ENCODE data around the gene HOXA9.

HOXA9 gene

DNA sequence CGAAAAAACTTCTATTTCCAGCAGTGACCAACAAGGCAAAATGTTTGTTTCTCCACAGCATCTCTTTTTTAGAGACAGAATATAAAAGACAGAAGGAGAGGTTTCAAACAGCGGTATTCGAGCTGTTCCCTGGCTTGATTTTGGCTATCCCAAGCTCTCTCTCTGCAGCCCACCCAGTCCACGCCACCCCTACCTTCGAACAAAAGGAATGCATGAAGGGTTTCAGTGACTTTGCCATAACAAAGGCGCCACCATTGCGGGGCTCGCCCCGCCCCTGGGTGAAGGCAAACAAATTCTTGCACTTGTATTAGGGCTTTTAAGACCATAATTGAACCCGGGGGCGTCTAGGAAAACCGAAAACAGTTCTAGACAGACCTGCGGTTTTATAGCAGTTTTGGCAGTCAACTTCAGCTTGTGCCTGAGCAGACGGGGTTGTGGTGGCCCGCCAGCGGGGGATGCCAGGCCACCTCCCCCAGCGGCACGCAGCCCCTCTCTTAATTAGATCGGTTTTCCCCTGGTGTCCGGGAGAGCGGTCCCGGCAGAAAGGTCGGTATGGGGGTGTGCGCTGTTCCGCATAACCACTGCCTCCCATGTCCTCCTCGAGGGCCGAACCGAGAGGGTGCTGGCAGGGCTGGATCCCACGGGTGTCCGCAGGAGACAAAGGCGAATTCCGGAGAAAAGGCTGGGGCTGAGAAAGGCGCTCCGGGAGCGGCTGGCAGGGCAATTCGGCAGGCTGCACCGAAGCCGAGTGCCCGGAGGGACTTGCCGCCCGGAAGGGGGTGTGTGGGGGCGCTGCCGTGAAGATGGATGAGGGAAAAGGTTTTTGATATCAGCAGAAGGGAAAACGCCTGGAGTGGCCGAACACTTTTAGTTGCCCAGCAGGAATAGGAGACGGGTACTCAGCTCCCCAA is 22.4 kb upstream of the HOXA9 start:
- no peak for DNase-seq

DNA sequence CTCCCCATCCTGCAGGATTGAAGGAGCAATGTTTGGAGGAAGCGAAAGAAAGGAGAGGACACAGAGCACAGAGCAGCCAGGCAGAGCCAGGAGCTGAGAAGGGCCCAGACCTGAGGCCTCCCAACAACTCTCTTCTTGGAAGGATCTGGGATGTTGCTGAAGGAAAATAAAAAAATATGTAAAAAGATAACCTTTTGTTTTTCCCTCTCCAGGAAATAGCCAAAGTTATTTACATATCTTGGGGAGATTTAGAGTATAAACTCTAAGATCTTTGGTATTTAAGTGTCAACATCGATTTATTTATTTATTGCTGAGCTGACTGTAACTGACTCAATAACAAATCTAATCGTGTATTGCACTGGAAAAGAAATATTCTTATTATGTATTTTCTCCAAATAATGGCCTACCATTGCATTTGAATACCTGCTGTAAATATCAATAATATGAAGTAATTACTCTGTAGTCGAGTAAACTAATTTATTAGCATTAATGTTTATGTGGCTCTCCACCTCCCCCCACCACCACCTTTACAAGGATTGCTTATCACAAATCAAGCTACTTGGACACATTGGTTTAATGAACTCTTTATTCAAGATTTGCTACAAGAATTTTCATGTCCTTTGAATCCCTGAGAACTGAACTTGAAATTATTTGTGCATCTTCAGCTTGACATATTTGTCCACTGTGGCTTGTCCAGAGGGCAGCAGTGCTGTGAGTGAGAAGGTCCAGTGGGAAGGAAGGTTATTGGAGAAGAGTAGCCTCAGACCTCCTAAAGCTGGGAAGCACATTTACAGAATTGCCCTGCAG is 21.5 kb upstream of the HOXA9 start:
- no peak for DNase-seq

DNA sequence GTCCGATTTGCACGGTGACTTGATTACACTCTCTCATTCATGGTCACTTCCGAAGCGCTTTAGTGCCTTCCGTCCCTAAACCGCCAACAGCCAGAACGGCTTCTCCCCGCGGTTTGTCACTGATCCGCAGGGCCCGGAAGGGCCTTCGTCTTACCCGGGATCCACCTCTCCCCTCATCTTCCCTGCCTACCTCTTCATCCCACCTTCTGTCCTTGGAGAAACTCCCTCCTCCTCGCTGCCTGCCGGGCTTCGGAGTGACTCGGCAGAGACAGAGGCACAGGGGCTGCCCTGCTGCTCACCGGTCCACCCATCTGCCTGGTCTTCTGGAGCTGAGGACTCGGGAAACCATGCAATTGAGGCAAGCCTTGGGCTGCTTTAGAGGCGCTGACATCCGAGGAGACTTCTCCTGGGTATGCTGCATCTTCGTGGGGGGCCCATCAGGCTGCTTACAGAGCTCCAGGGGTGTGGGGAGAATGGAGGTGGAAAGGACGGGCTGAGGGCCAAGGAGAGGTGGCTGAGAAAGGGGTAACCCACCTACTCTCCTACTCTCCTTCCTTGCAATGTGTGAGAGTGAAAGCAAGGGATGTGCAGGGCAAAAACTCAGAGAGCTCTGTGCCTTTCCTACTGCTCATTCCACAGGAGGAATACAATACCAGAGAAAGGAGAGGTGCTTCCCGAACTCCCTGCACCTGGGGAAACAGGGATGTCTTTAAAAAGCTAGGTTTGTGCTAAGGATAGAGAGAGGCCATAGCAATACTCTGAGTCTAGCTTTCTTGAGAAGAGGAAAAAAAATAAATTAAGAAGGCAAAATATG is 20.7 kb upstream of the HOXA9 start:
- no peak for DNase-seq

DNA sequence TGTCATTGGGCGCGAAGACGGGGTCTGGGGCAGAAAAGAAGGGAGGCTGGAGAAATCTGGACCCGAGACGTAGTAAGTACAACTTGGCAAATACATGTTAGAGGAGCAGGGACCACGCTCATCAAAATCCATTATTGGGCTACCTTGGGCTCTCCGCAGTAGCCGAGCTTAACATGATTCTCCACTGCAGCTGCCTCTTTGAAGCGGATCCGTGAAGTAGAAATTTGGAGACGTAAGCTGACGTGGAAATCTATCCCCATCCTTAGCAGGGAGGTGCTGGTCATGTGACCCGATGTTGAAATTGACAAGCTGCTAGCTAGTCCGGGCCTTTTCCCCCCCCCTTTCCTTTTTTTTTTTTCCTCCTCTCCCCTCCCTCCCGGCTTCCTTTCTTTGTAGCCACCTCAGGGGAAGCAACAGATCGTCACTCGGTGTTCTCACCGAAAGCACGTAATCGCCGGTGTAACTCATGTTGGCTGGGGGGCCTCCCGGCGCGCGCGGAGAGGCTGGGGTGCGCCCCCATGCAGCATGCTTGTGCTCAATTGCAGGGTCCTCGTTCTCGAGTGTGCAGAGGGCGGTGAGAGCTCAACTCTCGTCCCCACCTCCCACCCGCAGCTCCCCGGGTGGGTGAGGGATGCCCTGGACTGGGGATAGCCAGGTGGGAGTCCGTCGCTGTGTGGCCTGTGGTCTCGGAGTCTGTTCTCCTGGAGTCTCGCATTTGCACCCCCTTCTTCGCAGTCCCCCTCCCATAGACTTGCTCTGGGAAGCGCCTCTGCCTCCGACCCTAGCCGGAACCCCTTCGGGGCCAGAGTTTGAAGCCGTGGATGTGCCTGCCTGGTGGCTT is 19.9 kb upstream of the HOXA9 start, which contains the start of gene HOXA11:
HOXA11 (minus strand) TSS at position 220 of the 841 bp plus-strand sequence; CDS start at position 132, 88 bp downstream.
- DNase-seq = peak; percentile 74

DNA sequence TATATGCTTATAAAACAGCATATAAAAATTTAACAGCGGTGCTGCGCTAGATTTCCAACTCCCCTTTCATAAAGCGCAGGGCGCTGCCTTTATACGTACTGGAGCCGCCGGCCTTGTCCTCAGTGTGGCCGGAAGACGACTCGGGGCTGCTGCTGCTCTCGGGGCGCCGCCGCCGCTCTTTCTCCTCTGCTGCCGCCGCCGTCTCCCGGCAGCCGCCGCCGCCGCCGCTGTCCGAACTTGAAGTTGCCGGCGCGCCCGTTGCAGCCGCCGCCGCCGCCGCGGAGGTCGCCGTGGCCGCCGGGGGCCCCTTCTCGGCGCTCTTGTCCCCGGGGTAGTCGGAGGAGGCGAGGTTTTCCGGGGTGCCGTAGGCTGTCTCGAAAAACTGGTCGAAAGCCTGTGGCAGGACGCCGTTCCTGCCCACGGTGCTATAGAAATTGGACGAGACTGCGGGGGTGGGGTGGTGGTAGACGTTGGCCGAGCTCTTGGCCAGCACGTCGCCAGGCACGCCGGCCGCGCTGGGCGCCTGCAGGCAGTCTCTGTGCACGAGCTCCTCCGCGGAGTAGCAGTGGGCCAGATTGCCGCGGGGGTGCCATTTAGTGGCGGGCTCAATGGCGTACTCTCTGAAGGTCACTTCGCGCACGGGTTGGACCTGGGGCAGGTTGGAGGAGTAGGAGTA is 19.1 kb upstream of the HOXA9 start:
- DNase-seq = peak; percentile 48

DNA sequence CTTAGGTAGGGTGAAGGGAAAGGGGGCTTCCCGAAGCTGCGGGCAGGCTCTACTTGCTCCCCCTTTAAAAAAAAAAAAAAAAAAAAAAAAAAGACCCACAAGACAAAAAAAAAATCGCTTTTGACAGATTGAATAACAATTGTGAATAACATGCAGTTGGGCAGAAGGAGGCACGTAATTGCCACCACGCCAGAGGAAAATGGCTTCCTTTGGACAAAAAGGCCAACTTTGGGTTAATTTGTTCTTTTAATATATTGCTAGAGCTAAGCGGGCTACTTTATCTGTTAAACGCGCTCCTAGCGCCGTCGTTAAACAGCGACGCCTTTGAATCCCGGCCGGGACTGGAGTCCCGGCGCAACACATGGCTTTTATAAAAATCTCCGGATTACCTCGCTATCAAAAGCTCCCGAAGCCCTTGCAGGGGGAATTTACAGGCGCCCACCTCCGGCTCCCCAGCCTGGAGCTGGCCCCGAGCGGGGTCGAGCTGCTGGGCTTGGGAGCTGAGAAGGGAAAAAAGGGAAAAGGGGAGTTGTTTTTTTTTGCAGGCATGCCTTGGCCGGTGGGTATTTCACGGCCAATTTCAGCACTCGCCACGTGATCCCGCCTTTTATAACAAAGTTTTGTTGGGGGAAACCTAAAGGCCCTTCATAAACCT is 18.5 kb upstream of the HOXA9 start:
- no peak for DNase-seq

DNA sequence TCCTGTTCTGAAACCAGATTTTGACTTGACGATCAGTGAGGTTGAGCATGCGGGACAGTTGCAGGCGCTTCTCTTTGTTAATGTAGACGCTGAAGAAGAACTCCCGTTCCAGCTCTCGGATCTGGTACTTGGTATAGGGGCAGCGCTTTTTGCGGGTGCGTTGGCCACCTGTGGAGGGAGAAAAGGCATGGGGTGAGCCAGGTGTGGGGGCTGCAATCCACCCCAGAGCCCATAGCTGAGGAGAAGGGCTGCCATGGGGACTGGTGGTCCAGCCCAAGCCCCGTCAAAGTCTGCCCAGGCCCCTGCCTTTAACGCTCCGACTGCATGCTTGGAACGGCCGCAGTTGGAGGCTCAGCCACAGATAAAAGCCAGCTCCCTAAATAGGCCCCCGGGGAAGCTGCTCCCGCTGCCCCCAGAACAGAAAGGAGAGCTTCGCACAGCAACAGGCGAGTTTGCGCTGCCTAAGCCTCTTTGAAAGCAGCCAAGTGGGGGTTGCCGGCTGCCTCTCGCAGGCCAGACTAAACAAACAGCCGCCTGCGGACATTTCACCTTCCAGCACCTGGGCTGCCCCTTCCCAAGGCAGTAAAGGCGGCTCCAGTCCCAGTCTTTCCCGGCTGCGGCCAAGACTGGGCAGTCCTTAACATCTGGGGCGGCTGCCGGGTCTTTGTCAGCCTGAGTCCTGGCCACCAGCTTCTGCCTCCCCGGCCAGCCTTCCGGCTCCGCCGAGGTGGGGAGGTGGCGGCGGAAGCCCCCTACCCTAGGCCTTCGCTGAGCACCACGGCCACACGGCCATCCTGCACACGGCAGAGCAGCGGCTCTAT is 17.7 kb upstream of the HOXA9 start:
- DNase-seq = no peak

DNA sequence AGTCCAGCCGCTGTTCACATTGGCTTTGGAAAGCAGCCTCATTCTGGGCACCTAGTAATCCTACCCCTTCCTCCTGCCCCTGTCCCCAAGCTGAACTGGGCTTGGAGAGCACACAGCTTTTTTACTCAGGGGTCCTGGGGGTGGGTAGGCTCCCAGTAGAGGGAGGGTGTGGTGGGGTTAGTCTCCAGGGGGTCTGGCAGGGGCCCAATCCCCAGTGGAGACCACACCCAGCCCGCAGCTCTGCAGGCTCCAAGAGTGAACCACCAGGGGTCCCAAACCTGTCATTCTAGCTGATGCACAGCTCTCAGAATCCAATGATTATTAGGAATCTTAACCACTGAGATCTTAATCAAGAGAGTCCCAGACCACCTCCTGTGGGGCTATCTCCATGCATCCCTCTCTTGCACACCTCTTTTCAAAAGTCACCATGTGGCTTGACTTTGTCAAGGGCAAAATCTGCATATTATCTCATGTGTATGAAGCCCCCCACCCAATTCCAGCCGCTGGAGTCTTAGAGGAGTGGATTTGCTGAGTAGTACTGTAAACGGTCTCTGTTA is 17.0 kb upstream of the HOXA9 start:
- DNase-seq = no peak

DNA sequence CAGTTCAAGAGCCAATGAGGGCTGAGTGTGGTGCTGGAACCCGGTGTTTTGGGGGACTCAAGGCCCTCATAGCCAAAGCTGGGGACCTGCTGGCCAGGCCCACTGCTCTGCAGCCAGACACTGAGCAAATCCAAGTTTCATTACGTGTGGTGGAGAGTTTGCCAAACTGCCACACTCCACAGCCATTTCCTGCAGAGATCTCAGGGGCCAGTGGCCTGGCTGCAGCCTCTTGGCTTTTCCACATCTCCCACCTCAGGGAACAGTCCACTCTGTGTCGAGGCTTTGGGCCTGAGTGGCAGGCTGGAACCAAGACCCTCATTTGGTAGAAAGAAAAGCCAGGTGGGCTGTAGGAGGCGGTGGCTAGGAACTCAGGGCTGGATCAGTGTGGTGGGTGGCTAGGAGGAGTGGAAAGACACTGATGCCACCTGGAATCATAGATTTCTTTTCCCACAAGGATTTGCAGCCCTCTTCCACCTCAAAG is 16.5 kb upstream of the HOXA9 start:
- DNase-seq = no peak

DNA sequence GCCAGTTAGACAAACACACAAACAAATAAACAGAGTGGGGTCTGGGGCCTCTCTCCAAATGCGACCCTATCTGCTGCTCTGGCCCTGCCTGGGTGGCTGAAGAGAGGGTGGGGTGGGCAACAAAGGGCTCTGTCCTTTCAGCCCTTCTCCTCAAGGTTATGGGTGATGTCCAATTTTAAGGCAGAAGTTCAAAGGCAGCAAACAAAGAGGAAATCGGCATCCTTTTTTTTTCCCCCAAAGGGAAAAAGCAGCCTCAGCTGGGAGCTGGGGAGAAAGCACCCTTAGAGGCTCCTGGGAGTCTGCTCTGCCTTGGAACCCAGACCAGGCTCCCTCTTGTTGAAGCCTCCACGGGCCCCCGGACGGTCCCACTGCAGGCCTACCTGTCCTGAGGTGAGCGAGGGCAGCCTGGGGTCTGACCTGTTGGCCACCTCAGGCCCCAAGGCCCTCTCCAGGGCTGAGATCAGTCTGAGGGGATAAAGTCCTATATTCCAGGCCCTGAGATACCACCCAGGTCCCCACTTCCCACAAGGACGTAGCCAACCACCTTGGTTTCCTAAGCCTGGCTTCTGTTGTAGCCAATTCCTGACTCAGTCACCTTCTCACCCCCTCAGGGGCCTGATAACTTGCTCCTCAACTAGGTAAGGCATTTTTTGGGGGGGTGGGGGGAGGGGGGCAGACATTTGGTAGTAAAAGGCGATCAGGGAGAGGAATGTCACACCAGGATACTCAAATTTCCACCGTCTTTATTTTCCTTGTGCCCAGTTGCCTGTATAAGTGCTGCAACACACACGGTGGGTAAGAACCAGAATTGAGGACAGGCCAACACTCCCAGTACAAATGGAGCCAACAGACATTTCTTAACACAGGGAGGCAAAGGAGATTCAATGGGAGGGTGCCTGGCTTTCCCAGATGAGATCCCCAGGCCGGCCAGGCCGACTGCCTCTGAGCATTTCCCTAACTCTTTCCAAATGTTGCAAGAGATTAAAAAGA is 15.4 kb upstream of the HOXA9 start:
- no peak for DNase-seq

DNA sequence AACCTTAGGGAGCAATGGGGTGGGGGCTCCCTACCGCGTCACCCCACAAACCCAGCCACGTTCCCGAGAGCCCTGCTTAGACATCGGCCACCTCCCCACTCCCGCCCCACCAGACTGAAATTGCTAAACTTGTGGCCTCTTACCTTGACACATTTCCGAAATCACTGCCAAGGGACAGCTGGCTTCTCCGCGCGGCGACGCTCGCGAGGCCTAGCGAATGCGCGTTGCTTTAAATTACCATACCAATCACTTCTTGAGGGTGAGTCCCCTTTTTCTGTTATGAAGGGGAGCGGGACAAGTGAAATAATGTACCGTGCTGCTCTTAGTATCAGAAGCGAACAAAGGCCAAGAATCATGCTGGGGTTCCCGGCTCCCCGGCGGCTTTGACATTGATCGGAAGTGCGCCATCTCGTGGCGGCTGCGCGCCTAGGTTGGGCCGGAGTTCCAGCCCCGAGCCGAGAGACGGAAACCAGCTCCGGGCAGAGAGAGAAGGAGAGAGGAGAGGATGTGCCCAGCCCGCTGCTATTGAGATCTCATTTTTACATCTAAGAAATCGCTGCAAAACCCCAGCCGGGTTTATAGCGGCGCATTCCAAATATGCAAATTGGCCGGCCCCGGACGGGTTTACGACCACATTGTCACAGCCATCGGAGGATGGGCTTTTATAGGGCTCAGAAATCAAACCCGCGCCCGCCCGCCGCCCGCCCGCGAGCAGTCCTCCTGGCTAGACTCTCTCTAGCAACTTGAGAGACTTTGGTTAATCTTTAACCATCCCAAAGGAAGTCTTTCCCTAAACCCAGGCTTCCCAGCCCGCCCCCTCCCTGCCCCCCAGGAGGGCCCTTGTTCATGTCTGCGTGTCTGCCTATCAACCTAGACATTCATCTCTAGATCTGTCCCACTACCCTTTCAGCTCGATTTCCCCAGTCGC is 14.4 kb upstream of the HOXA9 start:
- DNase-seq = peak; percentile 76

DNA sequence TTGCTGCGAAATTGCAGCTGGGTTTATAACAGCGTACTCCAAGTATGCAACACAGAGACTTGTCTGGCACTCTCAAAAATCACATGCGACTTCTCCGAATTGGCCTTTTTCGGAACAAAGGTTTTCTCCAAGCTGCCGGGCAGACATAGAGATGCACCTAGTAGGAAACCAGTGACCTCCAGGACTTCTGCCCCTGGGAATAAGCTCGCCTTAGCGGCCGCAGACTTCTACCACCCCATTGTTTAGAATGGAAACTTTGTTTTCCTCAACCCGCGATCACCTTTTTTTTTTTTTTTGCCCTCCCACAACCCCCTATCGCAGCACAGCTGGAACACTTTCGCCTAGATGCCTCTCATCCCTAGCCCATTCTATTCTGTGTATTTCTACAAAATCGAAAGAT is 13.7 kb upstream of the HOXA9 start:
- DNase-seq = no peak

DNA sequence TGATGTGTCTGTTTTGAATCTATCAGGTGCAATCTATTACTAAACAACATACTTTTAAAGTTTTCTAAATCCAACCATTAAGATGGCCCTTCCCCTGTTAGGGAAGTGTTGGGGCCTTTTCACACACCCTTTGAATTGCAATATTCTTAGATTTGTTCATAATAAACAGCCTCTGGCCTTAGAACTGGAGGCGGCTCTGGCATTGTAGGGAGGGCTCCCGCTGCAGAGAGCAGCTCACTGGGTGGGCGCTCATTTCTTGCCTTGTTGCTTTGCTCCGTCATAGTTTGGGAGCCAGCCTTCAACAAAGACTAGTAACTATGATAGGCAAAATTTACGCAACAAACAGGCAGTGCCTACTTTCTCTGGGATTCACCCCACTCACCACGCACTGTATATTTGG is 13.0 kb upstream of the HOXA9 start:
- no peak for DNase-seq

DNA sequence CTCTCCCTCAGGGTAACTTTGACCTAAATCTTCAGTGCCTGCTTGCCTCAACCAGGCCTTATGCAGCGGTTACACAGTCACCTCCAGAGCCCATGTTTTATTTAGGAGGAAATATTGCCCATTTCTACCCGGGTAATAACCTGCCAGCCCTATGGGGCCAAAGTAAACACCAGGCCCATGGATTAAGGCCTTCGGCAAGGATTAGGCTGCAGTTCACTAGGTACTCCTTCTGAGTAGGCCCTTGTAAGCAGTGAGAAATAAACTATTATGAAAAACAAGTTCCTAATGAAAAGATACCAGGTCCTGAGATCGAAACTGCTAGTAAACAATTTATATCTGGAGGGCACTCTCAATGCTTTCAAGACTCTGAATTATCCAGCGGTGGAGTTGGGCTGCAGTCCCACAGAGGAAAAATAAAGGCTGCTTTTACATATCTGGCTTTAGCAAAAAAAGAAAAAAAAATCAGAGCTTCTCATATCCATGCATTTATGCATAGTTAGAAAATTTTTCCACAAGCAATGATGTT is 12.5 kb upstream of the HOXA9 start:
- DNase-seq = no peak

DNA sequence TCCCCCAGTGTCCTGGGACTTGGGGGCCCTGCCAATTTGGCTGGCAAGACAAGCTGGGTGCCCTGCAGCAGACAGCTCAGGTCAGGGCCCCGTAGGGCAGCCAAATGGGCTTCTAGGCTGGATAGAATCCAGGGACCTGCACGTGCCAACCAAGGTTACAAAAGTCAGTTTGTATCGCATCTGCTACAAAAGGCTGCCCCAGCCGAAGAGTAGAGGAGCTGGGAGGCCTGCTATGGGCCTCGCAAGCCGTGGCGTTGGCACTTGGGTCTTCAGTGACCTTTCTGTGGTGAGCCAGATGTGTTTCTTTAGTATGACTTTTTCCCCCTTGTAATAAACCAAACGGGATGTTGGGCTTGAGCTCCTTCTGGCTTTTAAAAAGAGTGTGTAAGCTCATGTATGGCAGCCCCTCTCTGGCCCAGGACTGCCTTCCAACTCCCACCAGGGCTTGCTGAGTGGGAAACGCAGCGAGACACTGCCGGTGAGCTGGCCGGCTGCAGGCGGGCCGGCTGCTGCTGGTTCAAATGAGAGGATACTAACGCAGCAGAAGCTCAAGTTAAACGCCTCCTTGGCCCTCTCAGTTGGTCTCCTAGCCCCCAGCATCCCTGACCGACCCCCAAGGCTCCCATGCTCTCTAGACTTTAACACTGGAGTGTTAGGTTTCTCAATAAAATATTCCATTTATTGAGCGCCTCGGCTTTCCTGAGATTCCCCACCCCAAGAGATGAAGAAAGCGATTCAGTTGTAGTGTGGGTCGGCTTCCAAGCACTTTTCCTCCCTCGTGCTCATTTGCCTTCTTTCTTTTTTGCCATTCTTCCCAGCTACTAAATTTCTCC is 11.8 kb upstream of the HOXA9 start:
- DNase-seq = no peak

DNA sequence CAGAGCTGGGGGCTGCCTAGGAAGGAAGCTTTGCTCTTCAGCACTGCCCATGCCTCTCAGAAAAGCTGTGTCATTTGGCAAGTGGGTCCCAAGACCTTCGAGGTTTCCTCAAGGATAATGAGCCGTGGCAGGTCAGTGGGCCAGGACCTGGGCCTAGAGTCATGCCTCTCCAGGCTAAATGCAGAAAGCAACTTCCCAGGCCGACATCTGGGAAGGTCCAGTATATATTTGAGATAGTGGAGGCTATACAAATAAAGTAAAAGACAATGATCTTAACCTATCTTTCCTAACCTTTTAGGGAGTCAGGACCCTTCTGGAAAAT is 11.1 kb upstream of the HOXA9 start:
- DNase-seq = no peak
